Ovary (tissue), 9 donors: Measurements from ENCODE around the gene ROBO3. TPM values are rescaled to one million over a fixed set of nuclear protein-coding genes. Genes with fewer than 3 reads are reported as not detected.

Experiments
- DNase-seq, 5 donors: peaks; one replicate each; pipeline ENCODE4 v3.0.0-alpha.2; 2019 to 2020
- H3K27ac ChIP-seq, 2 donors: fragments of 200-600 bp; one replicate each; pipeline versions ENCODE4 v1.5.1 to v1.8.0; 2019 to 2022
- H3K27me3 ChIP-seq: fragments of 200-600 bp; one replicate; pipeline ENCODE4 v1.8.0; 2022
- H3K36me3 ChIP-seq: fragments of 200-600 bp; sonication (generic); one replicate; pipeline ENCODE4 v1.5.1; 2019
- H3K4me1 ChIP-seq: one replicate; pipeline ENCODE4 v1.8.1; 2013; ENCODE audit warnings: mild to moderate bottlenecking, moderate library complexity; ENCODE audit not compliant: insufficient read depth
- H3K4me3 ChIP-seq: fragments of 200-600 bp; sonication (generic); one replicate; pipeline ENCODE4 v1.5.1; 2017
- H3K9me3 ChIP-seq, 2 donors: fragments of 200-600 bp in 1 of 2; sonication (generic) in 1 of 2; one replicate each; pipeline versions ENCODE4 v1.5.1 to v1.8.1; 2013 to 2019; ENCODE audit warnings: mild to moderate bottlenecking in 1 of 2, moderate library complexity in 1 of 2
- EP300 ChIP-seq: sonication (generic); formaldehyde crosslinking; IDR thresholded peaks from one replicate; pipeline ENCODE4 v1.6.1; 2017; ENCODE audit warnings: antibody characterized with exemption
- POLR2A ChIP-seq: fragments of 450-650 bp; IDR thresholded peaks from one replicate; pipeline ENCODE4 v1.6.1; 2017; ENCODE audit warnings: antibody characterized with exemption, mild to moderate bottlenecking, moderate library complexity
- WGBS, 3 donors: extraction: QIAGEN DNeasy Blood & Tissue Kit in 1 of 3; methylation state at CpG; one replicate each; pipeline versions ENCODE4 v1.1.5 to v1.1.7; 2013 to 2017; 5-methylcytosine and 5-hydroxymethylcytosine counted together
- intact Hi-C, 4 donors: fragments of 100-400 bp; cut with DNase I; formaldehyde crosslinking; loops; one replicate each; pipeline versions ENCODE4 v1.11.0 to v1.15.1; 2022 to 2023
- polyA plus RNA-seq, 2 donors: library from polyadenylated mRNA; stranded (reverse); fragments of 200-250 nt in 1 of 2; fragments of 350-450 nt in 1 of 2; fragmentation: Illumina TruSeq in 1 of 2; extraction: RNeasy Lipid Tissue Mini Kit (QIAGEN cat#74804) in 1 of 2; gene quantifications; one replicate each; pipeline ENCODE4 v1.2.3, GENCODE V29; 2013 to 2014
- total RNA-seq, 7 donors: library from RNA; depleted of rRNA in 2 of 7; stranded (reverse); fragments of >200 nt in 2 of 7; fragmentation: NEBNext Ultra II Directional in 3 of 7; extraction: Animal tissue kit (Norgen Biotek cat#: 25700) in 3 of 7; gene quantifications; one replicate each; pipeline versions ENCODE4 v1.1.0 to v1.2.4, GENCODE V29; 2016 to 2023
- TF ChIP-seq, protein P1 (sequence below), 3 donors: fragments of 450-650 bp in 2 of 3; fragments of 200-600 bp in 1 of 3; IDR thresholded peaks; one replicate each; pipeline versions ENCODE4 v1.5.1 to v1.8.0; 2016 to 2022; ENCODE audit warnings: antibody characterized with exemption in 3 of 3, mild to moderate bottlenecking in 1 of 3
- donor health status: DM: no; HTN: no; CAD: no; lungs with moderate emphysema.
- donor health status: DM: no; HTN: no; CAD: no.
- donor health status: Bipolar disorder and iron deficiency.
- donor health status: DM: yes; HTN: yes; CAD: no.
- donor health status: DM: no; HTN: no; CAD: no.
- donor health status: DM: yes; HTN: yes; CAD: no.

Gene ROBO3
- total and polyA plus RNA-seq, 9 donors, result 15.2 to 90.4 (median 56.7) TPM

DNA sequence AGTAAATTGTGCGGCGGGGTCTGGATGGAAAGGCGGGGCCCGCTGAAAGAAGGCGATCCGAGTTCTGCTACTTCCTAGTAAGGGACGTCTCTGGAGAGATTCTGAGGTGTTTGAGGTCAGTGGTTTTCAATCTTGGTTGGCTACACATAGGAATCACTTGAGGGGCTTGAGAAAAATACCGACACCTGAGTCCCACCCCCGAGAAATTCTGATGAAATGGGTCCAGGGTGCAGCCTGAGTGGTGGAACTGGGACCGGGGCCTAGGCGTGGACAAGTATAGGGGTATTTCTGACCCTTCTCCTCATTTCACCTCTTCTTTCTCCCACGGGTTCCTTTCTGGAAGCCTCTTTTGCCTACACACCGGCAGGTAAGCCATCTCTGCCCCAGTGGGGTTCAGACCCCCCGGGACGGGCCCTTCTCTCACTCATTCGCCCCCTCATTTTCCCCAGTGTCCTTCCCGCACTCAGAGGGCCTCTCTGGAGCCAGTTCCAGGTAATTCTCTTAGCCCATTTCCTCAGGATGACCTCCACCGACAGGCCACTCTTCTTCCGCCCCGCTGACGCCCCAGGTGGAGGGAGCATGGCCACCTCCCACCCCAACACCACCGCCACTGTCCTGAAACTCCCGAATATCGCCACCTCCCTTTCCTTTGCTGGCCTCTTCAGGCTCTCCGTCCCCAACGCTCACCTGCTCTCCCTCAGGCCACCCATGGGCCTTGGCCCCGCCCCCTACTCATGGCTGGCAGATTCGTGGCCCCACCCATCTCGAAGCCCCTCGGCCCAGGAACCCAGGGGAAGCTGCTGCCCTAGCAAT, 11.8 kb downstream of the ROBO3 start:
- no peaks in the 10 kb centered on the region for H3K27me3 ChIP-seq
- peak in 4 of 5 donors; percentile 46 to 67 (median 60) for DNase-seq
- intact Hi-C loops, result loop anchor here in 3 of 4 donors (5.0 to 10.0 kb wide), 4 partner anchors 68 to 238 kb away; partner anchors contain the start of genes CCDC15 (in 2 of the 3) and TMEM218 (in 1 of the 3)
- H3K4me1 ChIP-seq, result peaks cover 9% of the 10 kb centered on the region
- WGBS, 3 donors, result 30 to 43% (median 36%) methylated on average over 30 of the region's 30 CpGs
- H3K36me3 ChIP-seq, result no peaks in the 10 kb centered on the region
- TF ChIP-seq POLR2A (peak; percentile 7), EP300 (no peak)
- TF ChIP-seq, protein P1, sequence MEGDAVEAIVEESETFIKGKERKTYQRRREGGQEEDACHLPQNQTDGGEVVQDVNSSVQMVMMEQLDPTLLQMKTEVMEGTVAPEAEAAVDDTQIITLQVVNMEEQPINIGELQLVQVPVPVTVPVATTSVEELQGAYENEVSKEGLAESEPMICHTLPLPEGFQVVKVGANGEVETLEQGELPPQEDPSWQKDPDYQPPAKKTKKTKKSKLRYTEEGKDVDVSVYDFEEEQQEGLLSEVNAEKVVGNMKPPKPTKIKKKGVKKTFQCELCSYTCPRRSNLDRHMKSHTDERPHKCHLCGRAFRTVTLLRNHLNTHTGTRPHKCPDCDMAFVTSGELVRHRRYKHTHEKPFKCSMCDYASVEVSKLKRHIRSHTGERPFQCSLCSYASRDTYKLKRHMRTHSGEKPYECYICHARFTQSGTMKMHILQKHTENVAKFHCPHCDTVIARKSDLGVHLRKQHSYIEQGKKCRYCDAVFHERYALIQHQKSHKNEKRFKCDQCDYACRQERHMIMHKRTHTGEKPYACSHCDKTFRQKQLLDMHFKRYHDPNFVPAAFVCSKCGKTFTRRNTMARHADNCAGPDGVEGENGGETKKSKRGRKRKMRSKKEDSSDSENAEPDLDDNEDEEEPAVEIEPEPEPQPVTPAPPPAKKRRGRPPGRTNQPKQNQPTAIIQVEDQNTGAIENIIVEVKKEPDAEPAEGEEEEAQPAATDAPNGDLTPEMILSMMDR (IDR thresholded peaks at IDR 0.05), result no peak
- peak overlapping the region; percentile 90 to 96 for H3K27ac ChIP-seq
- peak overlapping the region; percentile 67 for H3K4me3 ChIP-seq
- no peaks in the 10 kb centered on the region for H3K9me3 ChIP-seq

DNA sequence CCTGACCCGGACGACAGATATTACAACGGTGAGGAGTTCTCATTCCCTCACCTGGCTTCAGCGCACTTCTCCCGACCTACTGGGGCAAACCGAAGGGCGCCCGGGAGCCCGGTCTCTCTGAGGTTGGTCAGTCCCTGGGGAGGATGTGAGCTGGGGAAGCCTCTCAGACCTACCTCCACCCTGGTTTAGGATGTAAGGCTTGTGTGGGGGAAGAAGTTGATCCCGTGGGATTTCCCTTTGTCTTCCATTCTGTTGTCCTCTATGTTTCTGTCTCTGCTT, 12.3 kb downstream of the ROBO3 start:
- peak in 1 of 5 donors; percentile 37 for DNase-seq
- peak overlapping the region; percentile 67 for H3K4me3 ChIP-seq
- no peaks in the 10 kb centered on the region for H3K36me3 ChIP-seq
- intact Hi-C loops, result loop anchor here in 3 of 4 donors (5.0 to 10.0 kb wide), 4 partner anchors 67 to 237 kb away; partner anchors contain the start of genes CCDC15 (in 2 of the 3) and TMEM218 (in 1 of the 3)
- TF ChIP-seq, protein P1 (IDR thresholded peaks at IDR 0.05), result no peak
- TF ChIP-seq EP300 (no peak), POLR2A (no peak)
- no peaks in the 10 kb centered on the region for H3K27me3 ChIP-seq
- H3K27ac ChIP-seq, result peak overlapping the region; percentile 90 to 96
- peaks cover 13% of the 10 kb centered on the region for H3K4me1 ChIP-seq
- H3K9me3 ChIP-seq, result no peaks in the 10 kb centered on the region
- WGBS, 3 donors, result 71 to 77% (median 72%) methylated on average over 10 of the region's 10 CpGs

GRCh38 chr11:124877910-124878758, 12.9 kb downstream of the ROBO3 start:
- no peaks in the 10 kb centered on the region for H3K27me3 ChIP-seq
- no peaks in the 10 kb centered on the region for H3K36me3 ChIP-seq
- peaks cover 16% of the 10 kb centered on the region for H3K4me1 ChIP-seq
- TF ChIP-seq POLR2A (no peak), EP300 (no peak)
- TF ChIP-seq, protein P1 (IDR thresholded peaks at IDR 0.05), result no peak
- no peak overlapping the region for H3K4me3 ChIP-seq
- intact Hi-C loops, result loop anchor here in 3 of 4 donors (5.0 to 10.0 kb wide), 4 partner anchors 67 to 237 kb away; partner anchors contain the start of genes CCDC15 (in 2 of the 3) and TMEM218 (in 1 of the 3)
- H3K27ac ChIP-seq, result peak overlapping the region; percentile 90 to 96
- no peaks in the 10 kb centered on the region for H3K9me3 ChIP-seq
- DNase-seq, result peak in 1 of 5 donors; percentile 31
- 65 to 79% (median 73%) methylated on average over 17 of the region's 17 CpGs for WGBS, 3 donors

DNA sequence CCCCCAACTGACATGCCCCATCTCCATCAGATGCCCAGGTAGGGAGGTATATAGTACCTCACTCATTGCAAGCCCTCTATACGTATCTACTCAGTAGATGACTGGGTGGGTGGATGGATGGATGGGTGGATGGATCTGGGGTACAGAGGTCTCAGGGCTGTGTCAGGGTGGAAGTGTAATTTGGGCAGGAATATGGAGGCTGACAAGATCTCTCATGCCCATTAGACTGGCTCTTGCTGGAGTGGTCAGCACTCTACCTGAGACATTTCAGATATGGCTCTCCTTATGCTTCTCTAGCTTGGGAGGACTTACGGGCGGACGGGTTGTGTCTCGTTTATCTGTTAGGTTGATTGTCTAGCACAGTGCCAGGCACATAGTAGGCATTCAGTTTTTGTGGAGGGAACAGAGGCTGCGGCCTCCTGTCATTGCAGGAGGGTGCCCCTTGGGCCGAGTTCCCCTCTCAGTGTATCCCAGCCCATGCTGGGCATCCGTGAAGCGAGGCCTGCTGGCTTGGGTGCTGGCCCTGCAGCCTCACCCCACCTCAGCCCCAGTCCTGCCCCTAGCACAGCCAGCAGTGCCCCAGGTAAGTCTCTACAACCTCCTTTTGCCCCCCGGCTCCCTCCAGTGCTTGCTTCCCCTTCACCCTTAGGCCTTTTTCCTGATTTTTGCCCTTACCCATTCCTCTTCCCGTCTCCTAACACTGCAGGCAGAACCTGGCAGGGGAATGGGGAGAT, 13.7 kb downstream of the ROBO3 start:
- DNase-seq, result peak in 1 of 5 donors; percentile 21
- intact Hi-C loops, result loop anchor here in 3 of 4 donors (5.0 to 10.0 kb wide), 4 partner anchors 66 to 236 kb away; partner anchors contain the start of genes CCDC15 (in 2 of the 3) and TMEM218 (in 1 of the 3)
- Histone ChIP-seq H3K36me3 (no peaks in the 10 kb centered on the region), H3K27me3 (no peaks in the 10 kb centered on the region), H3K27ac (no peak overlapping the region), H3K4me1 (peaks cover 16% of the 10 kb centered on the region), H3K9me3 (no peaks in the 10 kb centered on the region), H3K4me3 (no peak overlapping the region)
- TF ChIP-seq, protein P1 (IDR thresholded peaks at IDR 0.05), result no peak
- TF ChIP-seq POLR2A (no peak), EP300 (no peak)
- 93 to 96% (median 95%) methylated on average over 11 of the region's 11 CpGs for WGBS, 3 donors
